HepG2 (cell line): Measurements from ENCODE around the gene ZBTB25.

Experiments used
- CC2D1A ChIP-seq: sonication (generic); formaldehyde crosslinking; IDR thresholded peaks from 2 replicates; pipeline ENCODE4 v1.8.1; 2023; ENCODE audit warnings: mild to moderate bottlenecking, missing genetic modification reagents
- POLR2AphosphoS2 ChIP-seq: IDR thresholded peaks from 2 replicates; pipeline ENCODE4 v1.6.1; 2011; ENCODE audit warnings: low read depth, low read length, improper control_type of control experiment
- RFXANK ChIP-seq: IDR thresholded peaks from 2 replicates; pipeline ENCODE4 v1.6.1; 2016
- ZNF768 ChIP-seq: sonication (generic); formaldehyde crosslinking; IDR thresholded peaks from 2 replicates; pipeline ENCODE4 v1.4.0; 2020; ENCODE audit warnings: missing genetic modification reagents
- TF ChIP-seq, protein P1 (sequence below), 2 experiments: fragments of 450-650 bp in 1 of 2; sonication (generic) in 1 of 2; formaldehyde crosslinking; IDR thresholded peaks; 2 replicates each; pipeline versions ENCODE4 v1.5.0 to v1.8.0; 2020 to 2022; ENCODE audit warnings: mild to moderate bottlenecking in 1 of 2, missing genetic modification reagents in 1 of 2

DNA sequence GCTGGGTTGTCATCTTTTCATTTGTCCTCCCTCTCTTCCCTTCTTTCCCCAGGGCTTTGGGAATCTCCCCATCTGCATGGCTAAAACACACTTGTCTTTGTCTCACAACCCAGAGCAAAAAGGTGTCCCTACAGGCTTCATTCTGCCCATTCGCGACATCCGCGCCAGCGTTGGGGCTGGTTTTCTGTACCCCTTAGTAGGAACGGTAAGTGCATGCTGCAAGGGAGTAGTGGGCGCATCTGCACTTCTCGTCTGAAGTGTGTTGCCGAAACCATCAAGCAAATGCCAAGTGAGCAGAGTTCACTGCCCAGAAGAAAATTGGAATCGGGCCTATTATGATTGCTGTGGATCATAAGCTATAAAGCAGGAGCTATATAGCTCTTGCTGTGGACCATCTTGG lies 49.0 kb downstream of the ZBTB25 start:
- TF ChIP-seq CC2D1A (CRISPR knock-in tag) (no peak), POLR2AphosphoS2 (no peak), RFXANK (CRISPR knock-in tag) (no peak), ZNF768 (CRISPR knock-in tag) (no peak)
- TF ChIP-seq, protein P1, sequence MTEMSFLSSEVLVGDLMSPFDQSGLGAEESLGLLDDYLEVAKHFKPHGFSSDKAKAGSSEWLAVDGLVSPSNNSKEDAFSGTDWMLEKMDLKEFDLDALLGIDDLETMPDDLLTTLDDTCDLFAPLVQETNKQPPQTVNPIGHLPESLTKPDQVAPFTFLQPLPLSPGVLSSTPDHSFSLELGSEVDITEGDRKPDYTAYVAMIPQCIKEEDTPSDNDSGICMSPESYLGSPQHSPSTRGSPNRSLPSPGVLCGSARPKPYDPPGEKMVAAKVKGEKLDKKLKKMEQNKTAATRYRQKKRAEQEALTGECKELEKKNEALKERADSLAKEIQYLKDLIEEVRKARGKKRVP (CRISPR knock-in tag; IDR thresholded peaks at IDR 0.05) = no peak
